HCT116 (cell line): ENCODE data around the gene CFAP74. TPM values are rescaled to one million over a fixed set of nuclear protein-coding genes. Genes with fewer than 3 reads are reported as not detected.

Experiments
- ATAC-seq: fragments of 200-7000 bp; cut with Tn5 transposase; 2 replicates; pipeline ENCODE4 v1.9.1; 2020; ENCODE audit warnings: mild to moderate bottlenecking, moderate library complexity
- BruUV-seq: library from RNA; stranded (reverse); fragments of 400-500 nt; replicated peaks from 2 replicates; lab custom pipeline; 2021; lab: Mats Ljungman, UMichigan
- CTCF ChIA-PET: fragments of 300-600 bp; sonication (Branson Sonifier 250); formaldehyde crosslinking; loops from one replicate; lab custom pipeline; 2021; ENCODE audit warnings: antibody characterized with exemption; lab: Charles Lee
- POLR2A ChIA-PET: fragments of 300-600, 350-600 bp; sonication (Branson Sonifier 250); formaldehyde crosslinking; loops from one replicate; lab custom pipeline; 2021; ENCODE audit warnings: antibody characterized with exemption; lab: Charles Lee
- RAD21 ChIA-PET, 2 experiments: fragments of 300-600 bp; sonication (Branson Sonifier 250); formaldehyde crosslinking; loops; one replicate each; lab custom pipeline; 2023; ENCODE audit warnings: low total read pairs in 2 of 2; ENCODE audit not compliant: uncharacterized antibody in 2 of 2, unreplicated experiment in 2 of 2, low non-redundant PET in 1 of 2; lab: Charles Lee
- DNase-seq: peaks from one replicate; pipeline ENCODE4 v3.0.0-alpha.2; 2010; ENCODE audit warnings: low read depth, low spot score
- H2AFZ ChIP-seq: fragments of 200-600 bp; shearing (Covaris generic), sonication (generic); 2 replicates; pipeline ENCODE4 v1.6.1; 2017; ENCODE audit warnings: low read depth, mixed run types, mixed read lengths, antibody characterized with exemption, low read length; ENCODE audit not compliant: poor library complexity, severe bottlenecking
- H3K27ac ChIP-seq: 2 replicates; pipeline ENCODE4 v1.5.1; 2012; ENCODE audit warnings: low read depth, low read length
- H3K27me3 ChIP-seq: fragments of 200-600 bp; sonication (generic); 2 replicates; pipeline ENCODE4 v1.6.1; 2016; ENCODE audit warnings: mixed run types, low read length, mixed read lengths; ENCODE audit not compliant: insufficient read depth
- H3K36me3 ChIP-seq, 2 experiments: fragments of 200-500 bp in 1 of 2; fragments of 200-600 bp in 1 of 2; sonication (Bioruptor generic) in 1 of 2; sonication (generic) in 1 of 2; 2 replicates each; pipeline versions ENCODE4 v1.5.1 to v1.6.1; 2014 to 2016; ENCODE audit warnings: low read length in 2 of 2, inconsistent platforms in 1 of 2, mixed read lengths in 1 of 2, mixed run types in 1 of 2; ENCODE audit not compliant: insufficient read depth in 2 of 2, control insufficient read depth in 1 of 2
- H3K4me1 ChIP-seq, 2 experiments: fragments of 200-600 bp in 1 of 2; sonication (generic) in 1 of 2; 2 replicates each; pipeline versions ENCODE4 v1.5.1 to v1.6.1; 2012 to 2017; ENCODE audit warnings: low read length in 2 of 2, inconsistent platforms in 1 of 2, mild to moderate bottlenecking in 1 of 2, mixed read lengths in 1 of 2, mixed run types in 1 of 2, moderate library complexity in 1 of 2; ENCODE audit not compliant: insufficient read depth in 2 of 2, control insufficient read depth in 1 of 2
- H3K4me2 ChIP-seq: fragments of 200-600 bp; sonication (generic); 2 replicates; pipeline ENCODE4 v1.6.1; 2017; ENCODE audit warnings: mixed run types, low read length, mixed read lengths
- H3K4me3 ChIP-seq, 2 experiments: fragments of 200-600 bp in 1 of 2; sonication (generic) in 1 of 2; replicated peaks in 1 of 2; 2 replicates each; pipeline ENCODE4 v1.5.1; 2011 to 2016; ENCODE audit warnings: low read length in 2 of 2, control low read depth in 1 of 2, low read depth in 1 of 2, mild to moderate bottlenecking in 1 of 2, mixed read lengths in 1 of 2, mixed run types in 1 of 2
- H3K79me2 ChIP-seq: fragments of 200-600 bp; sonication (generic); 2 replicates; pipeline ENCODE4 v1.6.1; 2017; ENCODE audit warnings: mild to moderate bottlenecking, mixed run types, low read length, moderate library complexity, mixed read lengths; ENCODE audit not compliant: insufficient read depth
- H3K9ac ChIP-seq: fragments of 200-600 bp; sonication (generic); 2 replicates; pipeline ENCODE4 v1.6.1; 2016; ENCODE audit warnings: low read length, mixed read lengths
- H3K9me2 ChIP-seq: fragments of 200-600 bp; sonication (generic), shearing (Covaris generic); 2 replicates; pipeline ENCODE4 v1.6.1; 2017; ENCODE audit warnings: mixed run types, mild to moderate bottlenecking, moderate library complexity; ENCODE audit not compliant: insufficient read depth
- H3K9me3 ChIP-seq, 2 experiments: fragments of 200-500 bp in 1 of 2; fragments of 200-600 bp in 1 of 2; sonication (Bioruptor generic) in 1 of 2; sonication (generic) in 1 of 2; 2 replicates each; pipeline ENCODE4 v1.6.1; 2014 to 2017; ENCODE audit warnings: low read length in 2 of 2, mixed read lengths in 2 of 2, inconsistent platforms in 1 of 2, low read depth in 1 of 2, mild to moderate bottlenecking in 1 of 2, mixed run types in 1 of 2, moderate library complexity in 1 of 2; ENCODE audit not compliant: control insufficient read depth in 1 of 2, insufficient read depth in 1 of 2
- H4K20me1 ChIP-seq: fragments of 200-600 bp; sonication (generic), shearing (Covaris generic); 2 replicates; pipeline ENCODE4 v1.6.1; 2017; ENCODE audit warnings: mixed run types, mild to moderate bottlenecking, moderate library complexity; ENCODE audit not compliant: insufficient read depth
- CEBPB ChIP-seq: IDR thresholded peaks from 2 replicates; pipeline ENCODE4 v1.6.1; 2012; ENCODE audit warnings: low read depth
- EZH2 ChIP-seq: fragments of 200-600 bp; sonication (generic); IDR thresholded peaks from 2 replicates; pipeline ENCODE4 v1.6.1; 2017; ENCODE audit warnings: antibody characterized with exemption, mixed run types
- EZH2phosphoT487 ChIP-seq: fragments of 200-600 bp; IDR thresholded peaks from 2 replicates; pipeline ENCODE4 v1.6.1; 2018; ENCODE audit warnings: antibody characterized with exemption, borderline replicate concordance
- POLR2AphosphoS5 ChIP-seq: IDR thresholded peaks from 2 replicates; pipeline ENCODE4 v1.6.1; 2011; ENCODE audit warnings: mild to moderate bottlenecking, low read depth, low read length, moderate library complexity
- RAD21 ChIP-seq: IDR thresholded peaks from 2 replicates; pipeline ENCODE4 v1.6.1; 2012; ENCODE audit warnings: low read depth, mild to moderate bottlenecking
- SIN3A ChIP-seq: IDR thresholded peaks from 2 replicates; pipeline ENCODE4 v1.6.1; 2012; ENCODE audit warnings: low read depth
- SP1 ChIP-seq: IDR thresholded peaks from 2 replicates; pipeline ENCODE4 v1.6.1; 2012; ENCODE audit warnings: low read depth
- SRF ChIP-seq: IDR thresholded peaks from 2 replicates; pipeline ENCODE4 v1.6.1; 2012; ENCODE audit warnings: low read depth
- TCF7L2 ChIP-seq: IDR thresholded peaks from 2 replicates; pipeline ENCODE4 v1.7.0; 2011; ENCODE audit warnings: borderline replicate concordance, inconsistent platforms; ENCODE audit not compliant: insufficient read depth, insufficient read length; ENCODE audit errors: extremely low read depth
- YY1 ChIP-seq: IDR thresholded peaks from 2 replicates; pipeline ENCODE4 v1.6.1; 2011; ENCODE audit warnings: low read length, low read depth, moderate library complexity, mild to moderate bottlenecking; ENCODE audit not compliant: insufficient replicate concordance; ENCODE audit errors: extremely low read depth
- ZFX ChIP-seq: fragments of 450-650 bp; IDR thresholded peaks from 2 replicates; pipeline ENCODE4 v1.6.1; 2017
- ZNF274 ChIP-seq: fragments of 200-500 bp; sonication (Bioruptor generic); IDR thresholded peaks from 2 replicates; pipeline ENCODE4 v1.6.1; 2014; ENCODE audit warnings: mild to moderate bottlenecking, low read depth, low read length, inconsistent platforms
- intact Hi-C: fragments of 100-400 bp; cut with micrococcal nuclease; formaldehyde crosslinking; loops from 2 replicates; pipeline ENCODE4 v1.10.0; 2022
- total RNA-seq: library from RNA; stranded (reverse); gene quantifications from one replicate; pipeline ENCODE4 v1.2.1, GENCODE V29; 2021; ENCODE audit not compliant: unreplicated experiment
- TF ChIP-seq, protein P1 (sequence below): IDR thresholded peaks from 2 replicates; pipeline ENCODE4 v1.6.1; 2012; ENCODE audit warnings: low read depth
- TF ChIP-seq, protein P2 (sequence below): IDR thresholded peaks from 2 replicates; pipeline ENCODE4 v1.6.1; 2011; ENCODE audit warnings: mild to moderate bottlenecking, low read length, moderate library complexity; ENCODE audit not compliant: insufficient replicate concordance; ENCODE audit errors: extremely low read depth
- TF ChIP-seq, protein P3 (sequence below): IDR thresholded peaks from 2 replicates; pipeline ENCODE4 v1.6.1; 2012

CFAP74 gene
- total RNA-seq, 1 experiment from 2014 or later: 4.9 TPM

DNA sequence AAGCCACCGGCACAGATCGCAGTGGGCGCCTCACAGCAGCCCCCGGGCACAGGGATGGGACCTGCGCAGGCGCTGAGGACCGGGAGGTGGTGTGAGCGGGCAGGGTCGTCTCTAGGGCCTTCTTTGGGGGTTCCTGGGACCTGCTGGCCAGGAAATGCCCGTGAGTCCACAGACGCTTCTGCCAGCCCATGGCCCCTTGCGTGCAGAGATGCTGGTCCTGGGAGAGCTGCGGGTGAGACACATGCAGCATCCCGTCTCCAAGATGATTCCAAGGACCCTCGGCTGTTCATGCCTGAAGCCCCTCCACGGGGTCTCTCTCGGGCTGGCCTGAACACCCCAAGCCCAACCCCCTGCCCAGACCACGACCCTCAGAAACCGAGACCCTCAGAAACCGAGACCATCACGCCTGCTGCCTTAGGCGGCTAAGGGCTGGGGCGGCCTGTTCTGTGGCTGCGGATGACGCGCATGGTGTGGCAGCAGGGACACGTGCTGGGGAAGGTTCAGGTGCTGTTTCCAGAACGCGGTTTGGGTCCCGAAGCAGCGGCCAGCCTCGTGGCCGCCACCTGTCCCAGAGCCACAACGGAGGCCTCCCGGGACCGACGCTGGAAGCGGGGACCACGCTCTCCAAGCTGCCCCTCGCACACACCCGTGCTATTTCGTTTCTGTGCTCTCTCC lies 23.0 kb downstream of the CFAP74 start:
- ChIA-PET RAD21 (no interaction called here), POLR2A (no interaction called here)
- no peaks in the 10 kb centered on the region for H3K27me3 ChIP-seq
- no peaks in the 10 kb centered on the region for H3K9me2 ChIP-seq
- no peaks in the 10 kb centered on the region for H4K20me1 ChIP-seq
- H3K27ac ChIP-seq: no peak overlapping the region
- H3K4me2 ChIP-seq: no peak overlapping the region
- no peak overlapping the region for H3K9ac ChIP-seq
- H3K9me3 ChIP-seq: no peaks in the 10 kb centered on the region
- TF ChIP-seq EZH2phosphoT487 (no peak), SP1 (no peak), CEBPB (no peak), ZNF274 (no peak), SIN3A (no peak), RAD21 (no peak), YY1 (no peak), ZFX (no peak), EZH2 (no peak), SRF (no peak), POLR2AphosphoS5 (no peak), TCF7L2 (no peak)
- TF ChIP-seq, protein P1, sequence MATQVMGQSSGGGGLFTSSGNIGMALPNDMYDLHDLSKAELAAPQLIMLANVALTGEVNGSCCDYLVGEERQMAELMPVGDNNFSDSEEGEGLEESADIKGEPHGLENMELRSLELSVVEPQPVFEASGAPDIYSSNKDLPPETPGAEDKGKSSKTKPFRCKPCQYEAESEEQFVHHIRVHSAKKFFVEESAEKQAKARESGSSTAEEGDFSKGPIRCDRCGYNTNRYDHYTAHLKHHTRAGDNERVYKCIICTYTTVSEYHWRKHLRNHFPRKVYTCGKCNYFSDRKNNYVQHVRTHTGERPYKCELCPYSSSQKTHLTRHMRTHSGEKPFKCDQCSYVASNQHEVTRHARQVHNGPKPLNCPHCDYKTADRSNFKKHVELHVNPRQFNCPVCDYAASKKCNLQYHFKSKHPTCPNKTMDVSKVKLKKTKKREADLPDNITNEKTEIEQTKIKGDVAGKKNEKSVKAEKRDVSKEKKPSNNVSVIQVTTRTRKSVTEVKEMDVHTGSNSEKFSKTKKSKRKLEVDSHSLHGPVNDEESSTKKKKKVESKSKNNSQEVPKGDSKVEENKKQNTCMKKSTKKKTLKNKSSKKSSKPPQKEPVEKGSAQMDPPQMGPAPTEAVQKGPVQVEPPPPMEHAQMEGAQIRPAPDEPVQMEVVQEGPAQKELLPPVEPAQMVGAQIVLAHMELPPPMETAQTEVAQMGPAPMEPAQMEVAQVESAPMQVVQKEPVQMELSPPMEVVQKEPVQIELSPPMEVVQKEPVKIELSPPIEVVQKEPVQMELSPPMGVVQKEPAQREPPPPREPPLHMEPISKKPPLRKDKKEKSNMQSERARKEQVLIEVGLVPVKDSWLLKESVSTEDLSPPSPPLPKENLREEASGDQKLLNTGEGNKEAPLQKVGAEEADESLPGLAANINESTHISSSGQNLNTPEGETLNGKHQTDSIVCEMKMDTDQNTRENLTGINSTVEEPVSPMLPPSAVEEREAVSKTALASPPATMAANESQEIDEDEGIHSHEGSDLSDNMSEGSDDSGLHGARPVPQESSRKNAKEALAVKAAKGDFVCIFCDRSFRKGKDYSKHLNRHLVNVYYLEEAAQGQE: no peak
- TF ChIP-seq, protein P2, sequence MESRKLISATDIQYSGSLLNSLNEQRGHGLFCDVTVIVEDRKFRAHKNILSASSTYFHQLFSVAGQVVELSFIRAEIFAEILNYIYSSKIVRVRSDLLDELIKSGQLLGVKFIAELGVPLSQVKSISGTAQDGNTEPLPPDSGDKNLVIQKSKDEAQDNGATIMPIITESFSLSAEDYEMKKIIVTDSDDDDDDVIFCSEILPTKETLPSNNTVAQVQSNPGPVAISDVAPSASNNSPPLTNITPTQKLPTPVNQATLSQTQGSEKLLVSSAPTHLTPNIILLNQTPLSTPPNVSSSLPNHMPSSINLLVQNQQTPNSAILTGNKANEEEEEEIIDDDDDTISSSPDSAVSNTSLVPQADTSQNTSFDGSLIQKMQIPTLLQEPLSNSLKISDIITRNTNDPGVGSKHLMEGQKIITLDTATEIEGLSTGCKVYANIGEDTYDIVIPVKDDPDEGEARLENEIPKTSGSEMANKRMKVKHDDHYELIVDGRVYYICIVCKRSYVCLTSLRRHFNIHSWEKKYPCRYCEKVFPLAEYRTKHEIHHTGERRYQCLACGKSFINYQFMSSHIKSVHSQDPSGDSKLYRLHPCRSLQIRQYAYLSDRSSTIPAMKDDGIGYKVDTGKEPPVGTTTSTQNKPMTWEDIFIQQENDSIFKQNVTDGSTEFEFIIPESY: no peak
- TF ChIP-seq, protein P3, sequence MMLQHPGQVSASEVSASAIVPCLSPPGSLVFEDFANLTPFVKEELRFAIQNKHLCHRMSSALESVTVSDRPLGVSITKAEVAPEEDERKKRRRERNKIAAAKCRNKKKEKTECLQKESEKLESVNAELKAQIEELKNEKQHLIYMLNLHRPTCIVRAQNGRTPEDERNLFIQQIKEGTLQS: no peak
- TF ChIP-seq, all 23 proteins: peak for 0
- intact Hi-C loops: no loop called here
- ATAC-seq (no peak), DNase-seq (no peak)
- peaks cover 4 to 19% of the 10 kb centered on the region in 2 experiments; a peak in 3 of 4 replicates for H3K4me1 ChIP-seq
- CTCF ChIA-PET: no interaction called here
- H3K4me3 ChIP-seq: no peak overlapping the region
- no peaks in the 10 kb centered on the region for H3K36me3 ChIP-seq
- no peak overlapping the region for H2AFZ ChIP-seq
- no peaks in the 10 kb centered on the region for H3K79me2 ChIP-seq
- BruUV-seq: no TSS peak
